ENCODE data around the gene PHF21B. TPM values are rescaled to one million over a fixed set of nuclear protein-coding genes. Genes with fewer than 3 reads are reported as not detected.
"Not testable (repeated sequence)": the region's sequence is repeated elsewhere in the genome, so short reads cannot be mapped to it uniquely, and the experiment has no call there.

Gene PHF21B
- total RNA-seq, 1 experiment from 2014 or later: 5.9 TPM

- H4K20me1 ChIP-seq (ENCODE audit: insufficient read depth, low read depth, low read length); H2AFZ ChIP-seq (ENCODE audit: low read length); H3K79me2 ChIP-seq (ENCODE audit: low read length); H3K27ac ChIP-seq (ENCODE audit: low read length); H3K9ac ChIP-seq (ENCODE audit: low read length); DNase-seq; H3K36me3 ChIP-seq (ENCODE audit: insufficient read depth, low read length); H3K4me1 ChIP-seq (ENCODE audit: low read length); H3K27me3 ChIP-seq (ENCODE audit: low read length); H3K9me2 ChIP-seq (replicated peaks; ENCODE audit: insufficient read depth, low read length); H3K4me3 ChIP-seq (ENCODE audit: low read length); H3K9me3 ChIP-seq (ENCODE audit: low read length); H3K4me2 ChIP-seq (ENCODE audit: low read depth, low read length, poor library complexity, severe bottlenecking): not testable (repeated sequence)
Observed at GRCh38 chr22:44961682-44962081, 48.1 kb downstream of the PHF21B start.

- Histone ChIP-seq H3K27me3 (ENCODE audit: low read length) (no peaks in the 10 kb centered on the region), H3K4me2 (ENCODE audit: low read depth, low read length, poor library complexity, severe bottlenecking) (no peak overlapping the region), H4K20me1 (ENCODE audit: insufficient read depth, low read depth, low read length) (no peaks in the 10 kb centered on the region), H3K36me3 (ENCODE audit: insufficient read depth, low read length) (no peaks in the 10 kb centered on the region), H3K9me2 (replicated peaks; ENCODE audit: insufficient read depth, low read length) (no peaks in the 10 kb centered on the region), H2AFZ (ENCODE audit: low read length) (no peak overlapping the region), H3K9ac (ENCODE audit: low read length) (no peak overlapping the region), H3K4me3 (ENCODE audit: low read length) (no peak overlapping the region), H3K27ac (ENCODE audit: low read length) (no peak overlapping the region), H3K79me2 (ENCODE audit: low read length) (0 out of 2 replicates have a peak, but pooled peaks cover 4% of the 10 kb centered on the region), H3K9me3 (ENCODE audit: low read length) (no peaks in the 10 kb centered on the region), H3K4me1 (ENCODE audit: low read length) (no peaks in the 10 kb centered on the region)
- DNase-seq: peak; percentile 44
Observed at GRCh38 chr22:44956840-44957767, 52.7 kb downstream of the PHF21B start.

- Histone ChIP-seq H3K4me1 (ENCODE audit: low read length) (no peaks in the 10 kb centered on the region), H3K27me3 (ENCODE audit: low read length) (no peaks in the 10 kb centered on the region), H3K27ac (ENCODE audit: low read length) (no peak overlapping the region), H3K79me2 (ENCODE audit: low read length) (peaks cover 9% of the 10 kb centered on the region; the same call in 1 of the 2 replicates), H4K20me1 (ENCODE audit: insufficient read depth, low read depth, low read length) (no peaks in the 10 kb centered on the region), H3K36me3 (ENCODE audit: insufficient read depth, low read length) (no peaks in the 10 kb centered on the region), H3K4me2 (ENCODE audit: low read depth, low read length, poor library complexity, severe bottlenecking) (no peak overlapping the region), H3K9me2 (replicated peaks; ENCODE audit: insufficient read depth, low read length) (no peaks in the 10 kb centered on the region), H3K4me3 (ENCODE audit: low read length) (no peak overlapping the region), H3K9ac (ENCODE audit: low read length) (no peak overlapping the region), H3K9me3 (ENCODE audit: low read length) (no peaks in the 10 kb centered on the region), H2AFZ (ENCODE audit: low read length) (no peak overlapping the region)
- no peak for DNase-seq
Observed at GRCh38 chr22:44955102-44955501, 54.7 kb downstream of the PHF21B start.

- Histone ChIP-seq H3K4me2 (ENCODE audit: low read depth, low read length, poor library complexity, severe bottlenecking) (no peak overlapping the region), H3K4me3 (ENCODE audit: low read length) (no peak overlapping the region), H3K9me2 (replicated peaks; ENCODE audit: insufficient read depth, low read length) (no peaks in the 10 kb centered on the region), H3K27ac (ENCODE audit: low read length) (no peak overlapping the region), H3K27me3 (ENCODE audit: low read length) (no peaks in the 10 kb centered on the region), H3K4me1 (ENCODE audit: low read length) (no peaks in the 10 kb centered on the region), H3K9me3 (ENCODE audit: low read length) (no peaks in the 10 kb centered on the region), H2AFZ (ENCODE audit: low read length) (no peak overlapping the region), H3K36me3 (ENCODE audit: insufficient read depth, low read length) (no peaks in the 10 kb centered on the region), H3K79me2 (ENCODE audit: low read length) (peaks cover 9% of the 10 kb centered on the region; the same call in 1 of the 2 replicates), H3K9ac (ENCODE audit: low read length) (no peak overlapping the region), H4K20me1 (ENCODE audit: insufficient read depth, low read depth, low read length) (no peaks in the 10 kb centered on the region)
- DNase-seq: no peak
Observed at GRCh38 chr22:44954149-44954548, 55.7 kb downstream of the PHF21B start.

GRCh38 chr22:44952863-44953746 is 56.7 kb downstream of the PHF21B start:
- no peak overlapping the region for H3K4me2 ChIP-seq (ENCODE audit: low read depth, low read length, poor library complexity, severe bottlenecking)
- DNase-seq: no peak
- no peaks in the 10 kb centered on the region for H3K27me3 ChIP-seq (ENCODE audit: low read length)
- peaks cover 9% of the 10 kb centered on the region; the same call in 1 of the 2 replicates for H3K79me2 ChIP-seq (ENCODE audit: low read length)
- H3K9me3 ChIP-seq (ENCODE audit: low read length): no peaks in the 10 kb centered on the region
- no peak overlapping the region for H3K9ac ChIP-seq (ENCODE audit: low read length)
- no peaks in the 10 kb centered on the region for H3K9me2 ChIP-seq (replicated peaks; ENCODE audit: insufficient read depth, low read length)
- H2AFZ ChIP-seq (ENCODE audit: low read length): no peak overlapping the region
- H3K27ac ChIP-seq (ENCODE audit: low read length): no peak overlapping the region
- no peaks in the 10 kb centered on the region for H3K36me3 ChIP-seq (ENCODE audit: insufficient read depth, low read length)
- no peaks in the 10 kb centered on the region for H3K4me1 ChIP-seq (ENCODE audit: low read length)
- H3K4me3 ChIP-seq (ENCODE audit: low read length): no peak overlapping the region
- no peaks in the 10 kb centered on the region for H4K20me1 ChIP-seq (ENCODE audit: insufficient read depth, low read depth, low read length)

GRCh38 chr22:44951510-44951816 is 58.3 kb downstream of the PHF21B start:
- H3K4me1 ChIP-seq (ENCODE audit: low read length): no peaks in the 10 kb centered on the region
- H4K20me1 ChIP-seq (ENCODE audit: insufficient read depth, low read depth, low read length): no peaks in the 10 kb centered on the region
- H3K9ac ChIP-seq (ENCODE audit: low read length): no peak overlapping the region

GRCh38 chr22:44950806-44951509 is 58.8 kb downstream of the PHF21B start:
- Histone ChIP-seq H3K27ac (ENCODE audit: low read length) (no peak overlapping the region), H2AFZ (ENCODE audit: low read length) (no peak overlapping the region), H3K4me1 (ENCODE audit: low read length) (no peaks in the 10 kb centered on the region), H3K9ac (ENCODE audit: low read length) (no peak overlapping the region), H3K9me3 (ENCODE audit: low read length) (no peaks in the 10 kb centered on the region), H3K4me2 (ENCODE audit: low read depth, low read length, poor library complexity, severe bottlenecking) (no peak overlapping the region), H3K4me3 (ENCODE audit: low read length) (no peak overlapping the region), H3K79me2 (ENCODE audit: low read length) (peaks cover 9% of the 10 kb centered on the region; the same call in 1 of the 2 replicates), H4K20me1 (ENCODE audit: insufficient read depth, low read depth, low read length) (no peaks in the 10 kb centered on the region), H3K36me3 (ENCODE audit: insufficient read depth, low read length) (no peaks in the 10 kb centered on the region), H3K9me2 (replicated peaks; ENCODE audit: insufficient read depth, low read length) (no peaks in the 10 kb centered on the region), H3K27me3 (ENCODE audit: low read length) (no peaks in the 10 kb centered on the region)
- no peak for DNase-seq

More at GRCh38 chr22:44951510-44951816, 58.3 kb downstream of the PHF21B start:
- H3K27ac ChIP-seq (ENCODE audit: low read length): no peak overlapping the region
- no peak overlapping the region for H2AFZ ChIP-seq (ENCODE audit: low read length)
- no peaks in the 10 kb centered on the region for H3K9me3 ChIP-seq (ENCODE audit: low read length)
- no peaks in the 10 kb centered on the region for H3K36me3 ChIP-seq (ENCODE audit: insufficient read depth, low read length)
- no peaks in the 10 kb centered on the region for H3K9me2 ChIP-seq (replicated peaks; ENCODE audit: insufficient read depth, low read length)
- H3K4me2 ChIP-seq (ENCODE audit: low read depth, low read length, poor library complexity, severe bottlenecking): no peak overlapping the region
- H3K4me3 ChIP-seq (ENCODE audit: low read length): no peak overlapping the region
- H3K79me2 ChIP-seq (ENCODE audit: low read length): peaks cover 9% of the 10 kb centered on the region; the same call in 1 of the 2 replicates
- H3K27me3 ChIP-seq (ENCODE audit: low read length): no peaks in the 10 kb centered on the region
- no peak for DNase-seq
